Endodermal cell (in vitro differentiated cells): ENCODE results near the gene RNF40. TPM values are rescaled to one million over a fixed set of nuclear protein-coding genes. Genes with fewer than 3 reads are reported as not detected.
A peak's percentile ranks its signal among the peaks of the same experiment; 100 is the strongest.

Source experiments
- DNase-seq: peaks from one replicate; pipeline ENCODE4 v3.0.0-alpha.2; 2017
- H3K27ac ChIP-seq: 2 replicates; pipeline ENCODE4 v1.5.1; 2013; ENCODE audit warnings: mild to moderate bottlenecking, low read depth, low read length, moderate library complexity
- H3K27me3 ChIP-seq: 2 replicates; pipeline ENCODE4 v1.6.1; 2013; ENCODE audit warnings: mild to moderate bottlenecking, low read length, moderate library complexity; ENCODE audit not compliant: insufficient read depth, control insufficient read depth, poor library complexity, severe bottlenecking
- H3K36me3 ChIP-seq: 2 replicates; pipeline ENCODE4 v1.7.0; 2013; ENCODE audit warnings: mild to moderate bottlenecking, low read length, moderate library complexity; ENCODE audit not compliant: control insufficient read depth, insufficient read depth
- H3K4me1 ChIP-seq: one replicate; pipeline ENCODE4 v1.7.0; 2013; ENCODE audit warnings: low read length; ENCODE audit not compliant: control insufficient read depth, insufficient read depth
- H3K4me3 ChIP-seq: 2 replicates; pipeline ENCODE4 v1.5.1; 2013; ENCODE audit warnings: mild to moderate bottlenecking, low read length, moderate library complexity
- H3K9ac ChIP-seq: 2 replicates; pipeline ENCODE4 v1.6.1; 2013; ENCODE audit warnings: mild to moderate bottlenecking, low read length, moderate library complexity; ENCODE audit not compliant: poor library complexity, severe bottlenecking; ENCODE audit errors: extremely low read depth
- H3K9me3 ChIP-seq: 2 replicates; pipeline ENCODE4 v1.6.1; 2013; ENCODE audit warnings: mild to moderate bottlenecking, low read length, moderate library complexity; ENCODE audit not compliant: control insufficient read depth
- H3K27ac Mint-ChIP-seq: 2 replicates; pipeline ENCODE4 v1.8.0; 2020; ENCODE audit warnings: mixed read lengths
- H3K27me3 Mint-ChIP-seq: 2 replicates; pipeline ENCODE4 v1.8.0; 2021; ENCODE audit warnings: mild to moderate bottlenecking, mixed read lengths; ENCODE audit not compliant: insufficient read depth
- H3K36me3 Mint-ChIP-seq: 2 replicates; pipeline ENCODE4 v1.8.0; 2020; ENCODE audit warnings: low read depth, mixed read lengths
- H3K4me1 Mint-ChIP-seq: 2 replicates; pipeline ENCODE4 v1.8.0; 2020; ENCODE audit warnings: mixed read lengths
- H3K4me3 Mint-ChIP-seq: 2 replicates; pipeline ENCODE4 v1.8.0; 2020; ENCODE audit warnings: mild to moderate bottlenecking, moderate library complexity, mixed read lengths
- H3K9me3 Mint-ChIP-seq: 2 replicates; pipeline ENCODE4 v1.8.0; 2020; ENCODE audit warnings: mild to moderate bottlenecking, mixed read lengths
- CTCF ChIP-seq: fragments of 200-600 bp; sonication (generic); conservative IDR thresholded peaks from 2 replicates; pipeline ENCODE4 v1.5.0; 2021; ENCODE audit warnings: antibody characterized with exemption, mild to moderate bottlenecking
- WGBS, 2 experiments: methylation state at CpG; one replicate each; pipeline versions ENCODE4 v1.1.5 to v1.1.7; 2013; ENCODE audit warnings: missing lambda C conversion rate in 2 of 2, mixed read lengths in 1 of 2; ENCODE audit not compliant: insufficient coverage in 1 of 2, insufficient read length in 1 of 2; 5-methylcytosine and 5-hydroxymethylcytosine counted together
- total RNA-seq, 2 donors: library from RNA; stranded (reverse); fragmentation: NEBNext Ultra II Directional in 1 of 2; extraction: Animal tissue kit (Norgen Biotek cat#: 25700) in 1 of 2; gene quantifications; 2 replicates in 1 of 2; 3 replicates in 1 of 2; pipeline ENCODE4 v1.2.1, GENCODE V29; 2021

The RNF40 gene
- total RNA-seq, 2 donors from 2014 or later, result 88.4 to 95.8 TPM

- peaks cover 73% of the 10 kb centered on the region for H3K36me3 ChIP-seq
- no peaks in the 10 kb centered on the region for H3K27me3 ChIP-seq
- H3K9me3 ChIP-seq, result no peaks in the 10 kb centered on the region
- Mint-ChIP-seq H3K27ac (peak overlapping the region; percentile 96), H3K36me3 (peaks cover 62% of the 10 kb centered on the region), H3K9me3 (no peaks in the 10 kb centered on the region), H3K4me1 (peaks cover 13% of the 10 kb centered on the region), H3K27me3 (no peaks in the 10 kb centered on the region), H3K4me3 (peak overlapping the region; percentile 85)
- WGBS, 2 experiments, result 0 to 1% methylated on average over 40 to 64 of the region's 64 CpGs
- peak overlapping the region; percentile 73 for H3K27ac ChIP-seq
- H3K9ac ChIP-seq, result peak overlapping the region; percentile 92
- TF ChIP-seq CTCF, result no peak
- peak; percentile 78 for DNase-seq
- peak overlapping the region; percentile 97 for H3K4me3 ChIP-seq
- H3K4me1 ChIP-seq, result peaks cover 8% of the 10 kb centered on the region
Measured at GRCh38 chr16:30761427-30761927, 645 bp upstream of the RNF40 start.

GRCh38 chr16:30762991-30763725 is 1.0 kb downstream of the RNF40 start:
- no peaks in the 10 kb centered on the region for H3K27me3 ChIP-seq
- Mint-ChIP-seq H3K4me1 (peaks cover 13% of the 10 kb centered on the region), H3K36me3 (peaks cover 69% of the 10 kb centered on the region), H3K9me3 (no peaks in the 10 kb centered on the region), H3K4me3 (peak overlapping the region; percentile 85), H3K27me3 (no peaks in the 10 kb centered on the region), H3K27ac (peak overlapping the region; percentile 96)
- DNase-seq, result no peak
- H3K36me3 ChIP-seq, result peaks cover 75% of the 10 kb centered on the region
- peak overlapping the region; percentile 92 for H3K9ac ChIP-seq
- H3K4me3 ChIP-seq, result peak overlapping the region; percentile 97
- 82 to 90% methylated on average over 10 to 15 of the region's 15 CpGs for WGBS, 2 experiments
- peaks cover 8% of the 10 kb centered on the region for H3K4me1 ChIP-seq
- no peaks in the 10 kb centered on the region for H3K9me3 ChIP-seq
- no peak overlapping the region for H3K27ac ChIP-seq
- TF ChIP-seq CTCF, result no peak

- peaks cover 75% of the 10 kb centered on the region for H3K36me3 Mint-ChIP-seq
- no peaks in the 10 kb centered on the region for H3K27me3 Mint-ChIP-seq
- 96 to 97% methylated on average over 9 to 11 of the region's 11 CpGs for WGBS, 2 experiments
- peak overlapping the region; percentile 85 for H3K4me3 Mint-ChIP-seq
- H3K36me3 ChIP-seq, result peaks cover 75% of the 10 kb centered on the region
- H3K27ac ChIP-seq, result no peak overlapping the region
- no peak for DNase-seq
- no peaks in the 10 kb centered on the region for H3K9me3 ChIP-seq
- H3K27me3 ChIP-seq, result no peaks in the 10 kb centered on the region
- no peaks in the 10 kb centered on the region for H3K9me3 Mint-ChIP-seq
- H3K9ac ChIP-seq, result no peak overlapping the region
- H3K27ac Mint-ChIP-seq, result no peak overlapping the region
- TF ChIP-seq CTCF, result no peak
- H3K4me1 Mint-ChIP-seq, result peaks cover 13% of the 10 kb centered on the region
- H3K4me3 ChIP-seq, result peak overlapping the region; percentile 97
- H3K4me1 ChIP-seq, result peaks cover 8% of the 10 kb centered on the region
Measured at GRCh38 chr16:30764086-30764485, 2.0 kb downstream of the RNF40 start.
